Transverse colon (tissue), 4 donors: ENCODE results near the gene TRAK1. TPM values are rescaled to one million over a fixed set of nuclear protein-coding genes. Genes with fewer than 3 reads are reported as not detected.

Source experiments
- DNase-seq: peaks from one replicate; pipeline ENCODE4 v3.0.0-alpha.2; 2019
- H3K27ac ChIP-seq, 4 donors: fragments of 200-600 bp; sonication (generic); 2 replicates each; pipeline ENCODE4 v1.5.1; 2016 to 2018; ENCODE audit warnings: inconsistent platforms in 4 of 4
- H3K27me3 ChIP-seq: fragments of 200-600 bp; sonication (generic); 2 replicates; pipeline ENCODE4 v1.5.1; 2017; ENCODE audit warnings: inconsistent platforms
- H3K36me3 ChIP-seq, 4 donors: fragments of 200-600 bp; sonication (generic); 2 replicates each; pipeline ENCODE4 v1.5.1; 2017 to 2019; ENCODE audit warnings: inconsistent platforms in 4 of 4
- H3K4me1 ChIP-seq, 4 donors: fragments of 200-600 bp; sonication (generic); 2 replicates each; pipeline ENCODE4 v1.5.1; 2017 to 2020; ENCODE audit warnings: inconsistent platforms in 4 of 4
- H3K4me3 ChIP-seq, 4 donors: fragments of 200-600 bp; sonication (generic); 1 replicate in 1 of 4; 2 replicates in 3 of 4; pipeline versions ENCODE4 v1.5.1 to v1.6.1; 2017 to 2019; ENCODE audit warnings: inconsistent platforms in 4 of 4
- H3K9me3 ChIP-seq, 2 donors: fragments of 200-600 bp; sonication (generic); 2 replicates each; pipeline ENCODE4 v1.5.1; 2017 to 2019; ENCODE audit warnings: inconsistent platforms in 2 of 2
- CTCF ChIP-seq, 5 experiments: fragments of 200-600 bp in 3 of 5; fragments of 450-650 bp in 2 of 5; sonication (generic) in 3 of 5; IDR thresholded peaks; 1 replicate in 2 of 5; 2 replicates in 3 of 5; pipeline ENCODE4 v1.5.1; 2016 to 2017; ENCODE audit warnings: antibody characterized with exemption in 5 of 5, inconsistent platforms in 3 of 5, mild to moderate bottlenecking in 2 of 5, moderate library complexity in 1 of 5
- EP300 ChIP-seq: sonication (generic); formaldehyde crosslinking; IDR thresholded peaks from one replicate; pipeline ENCODE4 v1.6.1; 2017; ENCODE audit warnings: antibody characterized with exemption, low read depth
- POLR2A ChIP-seq: fragments of 450-650 bp; IDR thresholded peaks from one replicate; pipeline ENCODE4 v1.6.1; 2016; ENCODE audit warnings: antibody characterized with exemption, mild to moderate bottlenecking, moderate library complexity
- POLR2AphosphoS5 ChIP-seq, 3 donors: sonication (generic); formaldehyde crosslinking; IDR thresholded peaks; one replicate each; pipeline ENCODE4 v1.6.1; 2016; ENCODE audit warnings: antibody characterized with exemption in 3 of 3
- WGBS, 2 donors: methylation state at CpG; one replicate each; pipeline ENCODE4 v1.1.5; 2018; ENCODE audit warnings: low coverage in 1 of 2; 5-methylcytosine and 5-hydroxymethylcytosine counted together
- in situ Hi-C, 4 donors: fragments of 200-750 bp; cut with MboI; loops; one replicate each; pipeline versions ENCODE4 v1.15.0 to v1.15.1; 2017; ENCODE audit warnings: low sequenced_read_pairs in 3 of 4, low pct_ligation_motif_present in 1 of 4, low pct_unique_long_range_greater_than_20kb in 1 of 4
- intact Hi-C: fragments of 100-400 bp; cut with DNase I; formaldehyde crosslinking; loops from one replicate; pipeline ENCODE4 v1.15.1; 2023; ENCODE audit warnings: low total_unique reads
- total RNA-seq, 4 donors: library from RNA; depleted of rRNA; stranded (reverse); fragments of >200 nt; gene quantifications; one replicate each; pipeline ENCODE4 v1.1.0, GENCODE V29; 2016

The TRAK1 gene
- total RNA-seq, 4 donors from 2014 or later, result 91.7 to 247 (median 115) TPM

- no peak for DNase-seq
- 88 to 95% methylated on average over 2 of the region's 2 CpGs for WGBS, 2 donors
- TF ChIP-seq CTCF (IDR thresholded peaks at IDR 0.05), result no peak
- no peak for TF ChIP-seq POLR2AphosphoS5 (IDR thresholded peaks at IDR 0.05)
- TF ChIP-seq POLR2A, result no peak
- no peaks in the 10 kb centered on the region for H3K4me1 ChIP-seq
- no peak overlapping the region for H3K27ac ChIP-seq
- intact Hi-C loops (no loop called here), in situ Hi-C loops (loop anchor here in 2 of 4 donors (25.0 kb wide), 2 partner anchors 301 to 651 kb away; partner anchors contain the start of gene CYP8B1 (in 1 of the 2))
- peaks cover 20% of the 10 kb centered on the region for H3K27me3 ChIP-seq
- peaks cover 9 to 12% of the 10 kb centered on the region in 2 donors for H3K9me3 ChIP-seq
- no peaks in the 10 kb centered on the region for H3K36me3 ChIP-seq
- no peak overlapping the region for H3K4me3 ChIP-seq
Observed at GRCh38 chr3:42236611-42237010, 145.5 kb downstream of the TRAK1 start.

GRCh38 chr3:42246091-42246490, 154.9 kb downstream of the TRAK1 start:
- peaks cover 22% of the 10 kb centered on the region for H3K27me3 ChIP-seq
- H3K9me3 ChIP-seq, result no peaks in the 10 kb centered on the region
- no peaks in the 10 kb centered on the region for H3K36me3 ChIP-seq
- H3K4me1 ChIP-seq, result peaks cover 0 to 6% (median 0%) of the 10 kb centered on the region in 4 donors
- in situ Hi-C loops, result loop anchor here in 3 of 4 donors (5.0 to 25.0 kb wide), 3 partner anchors 196 to 641 kb away; partner anchors contain the start of gene CYP8B1 (in 1 of the 3)
- H3K27ac ChIP-seq, result no peak overlapping the region
- WGBS, 2 donors, result 46% methylated on average over 1 of the region's 1 CpG; no CpG with 5 or more reads in 1 of the 2 donors
- H3K4me3 ChIP-seq, result no peak overlapping the region
- intact Hi-C loops, result loop anchor here (5.0 kb wide), 1 partner anchor 196 kb away; no protein-coding TSS in a partner anchor
- TF ChIP-seq EP300, result no peak
- no peak for TF ChIP-seq POLR2A
- no peak for TF ChIP-seq POLR2AphosphoS5 (IDR thresholded peaks at IDR 0.05)
- no peak for DNase-seq

GRCh38 chr3:42247576-42248027, 156.4 kb downstream of the TRAK1 start:
- Histone ChIP-seq H3K36me3 (no peaks in the 10 kb centered on the region), H3K4me3 (no peak overlapping the region), H3K9me3 (no peaks in the 10 kb centered on the region), H3K27me3 (peaks cover 26% of the 10 kb centered on the region), H3K4me1 (peaks cover 0 to 6% (median 0%) of the 10 kb centered on the region in 4 donors), H3K27ac (no peak overlapping the region)
- in situ Hi-C loops, result loop anchor here in 3 of 4 donors (5.0 to 25.0 kb wide), 3 partner anchors 195 to 640 kb away; partner anchors contain the start of gene CYP8B1 (in 1 of the 3)
- TF ChIP-seq POLR2AphosphoS5 (IDR thresholded peaks at IDR 0.05) (no peak), CTCF (IDR thresholded peaks at IDR 0.05) (peak; percentile 60 to 74 (median 68))
- 11 to 18% methylated on average over 4 to 9 of the region's 9 CpGs for WGBS, 2 donors
- DNase-seq, result peak; percentile 55
- intact Hi-C loops, result loop anchor here (5.0 kb wide), 1 partner anchor 195 kb away; no protein-coding TSS in a partner anchor

DNA sequence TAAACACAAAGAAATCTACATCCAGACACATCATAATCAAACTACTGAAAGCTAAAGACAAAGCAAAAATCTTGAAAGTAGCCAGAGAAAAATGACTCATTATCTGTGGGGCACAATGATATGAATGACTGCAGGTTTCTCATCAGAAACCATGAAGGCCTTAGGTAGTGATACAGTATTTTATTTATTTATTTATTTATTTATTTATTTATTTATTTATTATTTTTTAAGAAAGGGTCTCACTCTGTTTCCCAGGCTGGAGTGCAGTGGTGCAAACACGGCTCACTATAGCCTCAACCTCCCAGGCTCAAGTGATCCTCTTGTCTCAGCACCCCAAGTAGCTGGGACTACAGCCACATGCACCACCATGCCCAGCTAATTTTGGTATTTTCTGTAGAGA, 159.6 kb downstream of the TRAK1 start:
- Histone ChIP-seq H3K4me1 (peaks cover 0 to 6% (median 0%) of the 10 kb centered on the region in 4 donors), H3K27me3 (peaks cover 29% of the 10 kb centered on the region), H3K27ac (no peak overlapping the region), H3K36me3 (no peaks in the 10 kb centered on the region), H3K4me3 (no peak overlapping the region), H3K9me3 (no peaks in the 10 kb centered on the region)
- no peak for DNase-seq
- 90% methylated on average over 1 of the region's 1 CpG; no CpG with 5 or more reads in 1 of the 2 donors for WGBS, 2 donors
- intact Hi-C loops, result no loop called here
- in situ Hi-C loops, result loop anchor here in 3 of 4 donors (5.0 to 10.0 kb wide), 3 partner anchors 184 to 194 kb away; no protein-coding TSS in a partner anchor
- TF ChIP-seq POLR2A (no peak), EP300 (no peak), POLR2AphosphoS5 (IDR thresholded peaks at IDR 0.05) (no peak), CTCF (IDR thresholded peaks at IDR 0.05) (no peak)
